Lower leg skin (tissue), 4 donors: ENCODE measurements around the gene APRT. TPM values are rescaled to one million over a fixed set of nuclear protein-coding genes. Genes with fewer than 3 reads are reported as not detected.
"Not testable (repeated sequence)": the region's sequence is repeated elsewhere in the genome, so short reads cannot be mapped to it uniquely, and the experiment has no call there.

Experiments used
- DNase-seq, 2 donors: peaks; one replicate each; pipeline ENCODE4 v3.0.0-alpha.2; 2019; ENCODE audit warnings: low spot score in 2 of 2
- H3K4me3 ChIP-seq: fragments of 200-600 bp; sonication (generic); 2 replicates; pipeline ENCODE4 v1.5.1; 2017; ENCODE audit warnings: mild to moderate bottlenecking, low read depth; ENCODE audit not compliant: poor library complexity, severe bottlenecking
- POLR2A ChIP-seq, 2 donors: fragments of 450-650 bp; IDR thresholded peaks; one replicate each; pipeline ENCODE4 v1.6.1; 2016 to 2017; ENCODE audit warnings: antibody characterized with exemption in 2 of 2, mild to moderate bottlenecking in 1 of 2, moderate library complexity in 1 of 2
- WGBS, 2 donors: methylation state at CpG; one replicate each; pipeline ENCODE4 v1.1.5; 2018; 5-methylcytosine and 5-hydroxymethylcytosine counted together
- intact Hi-C: fragments of 100-400 bp; cut with DNase I; formaldehyde crosslinking; loops from one replicate; pipeline ENCODE4 v1.15.0; 2023; ENCODE audit warnings: low total_unique reads
- total RNA-seq, 4 donors: library from RNA; depleted of rRNA; stranded (reverse); fragments of >200 nt; gene quantifications; one replicate each; pipeline ENCODE4 v1.1.0, GENCODE V29; 2016
- TF ChIP-seq, protein P1 (sequence below), 3 donors: fragments of 450-650 bp; IDR thresholded peaks; one replicate each; pipeline ENCODE4 v1.5.1; 2016; ENCODE audit warnings: antibody characterized with exemption in 3 of 3, mild to moderate bottlenecking in 3 of 3, moderate library complexity in 2 of 3

APRT gene
- total RNA-seq, 4 donors from 2014 or later, result 276 to 310 (median 291) TPM

DNA sequence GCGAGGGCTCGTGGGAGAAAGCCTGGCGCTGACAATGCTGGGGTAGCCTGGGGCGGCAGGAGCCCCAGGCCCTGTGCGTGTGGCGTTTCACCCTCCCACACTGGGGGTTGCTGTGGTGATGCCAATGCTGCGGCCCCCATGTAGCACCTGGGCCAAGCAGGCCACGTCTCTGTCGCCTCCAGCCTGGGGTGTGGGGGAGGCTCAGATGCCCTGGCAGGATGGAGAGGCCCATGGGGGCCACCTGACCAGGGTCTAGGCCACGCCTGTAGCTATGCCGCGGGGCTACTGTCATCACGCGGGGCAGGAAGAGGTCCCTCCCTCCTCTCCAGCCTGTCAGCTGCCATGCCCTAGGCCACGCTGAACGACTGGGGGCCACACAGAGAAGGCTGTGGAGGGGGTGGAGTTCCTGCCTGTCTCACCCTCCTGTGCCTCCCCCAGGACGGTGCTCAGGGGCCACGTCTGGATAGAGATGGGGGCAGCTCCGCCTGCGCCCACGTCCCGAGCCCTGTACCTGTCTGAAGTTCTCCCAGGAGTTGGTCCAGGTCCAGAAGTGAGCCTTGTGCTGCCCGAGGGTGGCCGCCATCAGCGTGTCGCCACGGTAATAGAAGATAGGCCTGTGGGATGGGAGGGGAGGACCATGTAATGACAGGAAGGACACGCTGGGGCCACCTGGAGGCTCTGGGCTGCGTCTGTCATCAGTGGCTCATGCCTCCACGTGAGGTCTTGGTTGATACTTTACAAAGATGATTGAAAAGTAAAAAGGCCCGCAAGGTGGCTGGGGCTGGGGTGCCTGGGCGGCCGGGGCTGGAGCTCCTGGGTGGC is 12.7 kb upstream of the APRT start:
- TF ChIP-seq, protein P1, sequence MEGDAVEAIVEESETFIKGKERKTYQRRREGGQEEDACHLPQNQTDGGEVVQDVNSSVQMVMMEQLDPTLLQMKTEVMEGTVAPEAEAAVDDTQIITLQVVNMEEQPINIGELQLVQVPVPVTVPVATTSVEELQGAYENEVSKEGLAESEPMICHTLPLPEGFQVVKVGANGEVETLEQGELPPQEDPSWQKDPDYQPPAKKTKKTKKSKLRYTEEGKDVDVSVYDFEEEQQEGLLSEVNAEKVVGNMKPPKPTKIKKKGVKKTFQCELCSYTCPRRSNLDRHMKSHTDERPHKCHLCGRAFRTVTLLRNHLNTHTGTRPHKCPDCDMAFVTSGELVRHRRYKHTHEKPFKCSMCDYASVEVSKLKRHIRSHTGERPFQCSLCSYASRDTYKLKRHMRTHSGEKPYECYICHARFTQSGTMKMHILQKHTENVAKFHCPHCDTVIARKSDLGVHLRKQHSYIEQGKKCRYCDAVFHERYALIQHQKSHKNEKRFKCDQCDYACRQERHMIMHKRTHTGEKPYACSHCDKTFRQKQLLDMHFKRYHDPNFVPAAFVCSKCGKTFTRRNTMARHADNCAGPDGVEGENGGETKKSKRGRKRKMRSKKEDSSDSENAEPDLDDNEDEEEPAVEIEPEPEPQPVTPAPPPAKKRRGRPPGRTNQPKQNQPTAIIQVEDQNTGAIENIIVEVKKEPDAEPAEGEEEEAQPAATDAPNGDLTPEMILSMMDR (IDR thresholded peaks at IDR 0.05), result no peak
- no peak for TF ChIP-seq POLR2A (IDR thresholded peaks at IDR 0.05)
- intact Hi-C loops, result no loop called here
- WGBS, 2 donors, result 87 to 89% methylated on average over 29 to 33 of the region's 33 CpGs
- H3K4me3 ChIP-seq, result no peak overlapping the region
- no peak for DNase-seq

DNA sequence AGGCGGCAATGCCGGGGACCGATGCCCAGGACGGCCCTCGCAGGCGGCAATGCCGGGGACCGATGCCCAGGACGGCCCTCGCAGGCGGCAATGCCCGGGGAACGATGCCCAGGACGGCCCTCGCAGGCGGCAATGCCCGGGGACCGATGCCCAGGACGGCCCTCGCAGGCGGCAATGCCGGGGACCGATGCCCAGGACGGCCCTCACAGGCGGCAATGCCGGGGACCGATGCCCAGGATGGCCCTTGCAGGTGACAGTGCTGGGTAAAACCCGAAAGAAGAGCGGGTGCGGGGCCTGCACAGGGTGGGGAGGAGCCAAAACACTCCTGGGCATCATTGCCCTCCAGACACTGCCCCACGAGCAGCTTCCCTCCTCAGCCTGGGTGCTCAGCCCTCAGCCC is 11.9 kb upstream of the APRT start:
- 97 to 98% methylated on average over 15 to 19 of the region's 31 CpGs for WGBS, 2 donors
- DNase-seq, H3K4me3 ChIP-seq, intact Hi-C loops: not testable (repeated sequence)

DNA sequence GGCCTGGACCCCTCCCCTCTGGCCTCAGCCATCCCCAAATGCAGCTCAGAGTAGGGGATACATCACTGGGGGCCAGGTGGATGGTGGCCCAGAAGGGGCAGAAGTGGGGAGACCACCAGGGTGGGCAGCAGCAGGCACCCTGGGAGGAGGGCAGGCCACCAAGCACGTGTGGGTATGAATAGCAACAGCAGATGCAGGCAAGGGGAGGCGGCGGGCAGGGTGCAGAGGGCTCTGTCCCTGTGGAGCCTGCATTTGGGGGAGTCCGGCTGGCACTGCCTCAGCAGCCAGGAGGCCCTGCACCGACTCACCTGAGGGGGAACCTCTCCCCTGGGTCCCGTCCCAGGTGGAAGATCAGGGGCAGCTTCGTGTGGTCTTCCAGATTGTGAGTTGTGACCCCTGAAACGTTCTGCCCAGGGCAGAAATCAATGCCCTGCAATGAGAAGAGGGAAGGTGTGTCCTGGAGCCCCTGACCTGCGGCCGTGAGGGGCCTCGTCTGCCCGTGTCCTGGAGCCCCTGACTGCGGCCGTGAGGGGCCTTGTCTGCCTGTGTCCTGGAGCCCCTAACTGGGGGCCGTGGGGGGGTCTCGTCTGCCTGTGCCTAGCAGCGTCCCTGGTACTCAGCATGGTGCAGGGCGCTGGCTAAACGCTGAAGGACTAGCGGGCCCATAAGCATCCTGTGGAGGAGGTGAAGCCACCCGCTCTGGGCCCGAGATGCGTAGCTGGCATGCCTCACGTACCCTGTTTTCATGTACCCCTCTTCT is 10.7 kb upstream of the APRT start:
- WGBS, 2 donors, result 93 to 95% methylated on average over 22 to 24 of the region's 24 CpGs
- intact Hi-C loops, result no loop called here
- H3K4me3 ChIP-seq, result no peak overlapping the region
- TF ChIP-seq POLR2A (IDR thresholded peaks at IDR 0.05), result no peak
- TF ChIP-seq, protein P1 (IDR thresholded peaks at IDR 0.05), result no peak
- no peak for DNase-seq

DNA sequence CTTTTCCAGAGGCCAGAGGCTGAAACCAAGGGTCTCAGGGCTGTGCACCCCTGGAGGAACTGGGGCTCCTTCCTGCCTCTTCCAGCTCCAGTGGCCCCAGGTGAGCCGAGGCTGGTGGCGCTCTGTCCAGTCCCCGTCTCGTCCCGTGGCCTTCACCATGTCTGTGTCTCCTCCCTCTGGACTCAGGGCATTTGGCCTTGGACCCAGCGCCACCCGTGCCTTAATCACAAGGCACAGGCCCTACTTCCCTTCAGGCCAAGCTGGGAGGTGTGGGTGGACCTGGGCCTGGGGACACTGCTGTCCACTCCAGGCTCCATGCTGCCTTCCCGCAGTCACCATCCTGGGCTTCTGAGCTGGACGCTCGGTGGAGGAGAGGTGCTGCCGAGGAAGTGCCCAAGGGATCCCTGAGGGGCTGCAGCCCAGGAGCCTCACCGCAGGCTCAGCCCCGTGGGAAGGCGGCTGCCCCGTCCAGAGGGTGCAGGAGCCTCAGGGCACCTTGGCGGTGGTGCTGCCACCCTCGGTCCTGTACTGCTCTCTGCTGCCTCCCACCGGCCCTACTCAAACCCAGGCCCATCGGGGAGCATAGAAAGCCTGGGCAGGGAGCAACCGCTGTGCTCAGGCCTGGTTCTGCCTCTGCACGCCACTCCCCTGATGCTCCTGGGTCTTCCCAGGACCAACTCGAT is 9.6 kb upstream of the APRT start:
- TF ChIP-seq POLR2A (IDR thresholded peaks at IDR 0.05), result no peak
- TF ChIP-seq, protein P1 (IDR thresholded peaks at IDR 0.05), result no peak
- 84 to 92% methylated on average over 12 to 18 of the region's 22 CpGs for WGBS, 2 donors
- no peak overlapping the region for H3K4me3 ChIP-seq
- intact Hi-C loops, result no loop called here
- no peak for DNase-seq

DNA sequence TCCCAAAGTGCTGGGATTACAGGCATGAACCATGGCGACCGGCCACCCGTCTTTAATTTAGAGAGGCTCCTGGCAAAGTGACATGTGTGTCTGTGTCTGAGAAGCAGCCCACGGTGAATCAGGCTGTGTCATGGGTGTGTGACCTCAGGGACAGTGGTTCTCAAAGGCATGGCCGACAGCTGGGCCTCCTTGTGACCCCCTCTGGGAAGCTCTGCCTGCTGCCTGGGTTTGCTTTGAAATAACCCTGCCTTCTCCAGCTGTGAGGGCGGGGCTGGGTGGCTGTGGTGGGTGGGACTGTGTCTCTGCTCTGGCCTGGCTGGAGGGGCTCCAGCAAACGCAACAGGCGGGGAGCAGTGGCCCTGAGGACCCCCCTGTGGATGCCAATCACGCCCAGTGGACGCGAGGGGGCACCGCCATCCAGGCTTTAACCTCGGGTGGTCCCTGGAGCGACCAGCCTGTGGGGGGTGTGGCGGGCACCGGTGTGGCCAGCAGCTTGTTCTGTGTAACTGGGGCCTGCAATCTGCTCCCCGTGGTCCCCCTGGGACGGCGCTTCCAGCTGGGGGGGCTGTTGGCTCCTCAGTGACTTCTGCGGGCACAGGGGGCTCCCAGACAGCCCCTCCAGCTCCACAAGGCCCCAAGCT is 8.8 kb upstream of the APRT start:
- no peak overlapping the region for H3K4me3 ChIP-seq
- intact Hi-C loops, result no loop called here
- DNase-seq, result no peak
- TF ChIP-seq, protein P1 (IDR thresholded peaks at IDR 0.05), result no peak
- no peak for TF ChIP-seq POLR2A (IDR thresholded peaks at IDR 0.05)
- 81 to 88% methylated on average over 7 to 20 of the region's 20 CpGs for WGBS, 2 donors
